Breast epithelium (tissue), 3 donors: ENCODE results near the gene GPER1.

Source experiments
- CTCF ChIP-seq, 3 donors: fragments of 450-650 bp; IDR thresholded peaks; one replicate each; pipeline ENCODE4 v1.5.1; 2016 to 2017; ENCODE audit warnings: antibody characterized with exemption in 3 of 3, mild to moderate bottlenecking in 3 of 3, moderate library complexity in 3 of 3
- POLR2A ChIP-seq: fragments of 450-650 bp; IDR thresholded peaks from one replicate; pipeline ENCODE4 v1.6.1; 2016; ENCODE audit warnings: antibody characterized with exemption, mild to moderate bottlenecking, moderate library complexity

- TF ChIP-seq POLR2A (no peak), CTCF (IDR thresholded peaks at IDR 0.05) (no peak)
These were observed 6.1 kb downstream of the GPER1 start for GRCh38 chr7:1093916-1094508.
